Measurements from ENCODE around the gene SCTR.
A peak's percentile ranks its signal among the peaks of the same experiment; 100 is the strongest.

SCTR gene

DNA sequence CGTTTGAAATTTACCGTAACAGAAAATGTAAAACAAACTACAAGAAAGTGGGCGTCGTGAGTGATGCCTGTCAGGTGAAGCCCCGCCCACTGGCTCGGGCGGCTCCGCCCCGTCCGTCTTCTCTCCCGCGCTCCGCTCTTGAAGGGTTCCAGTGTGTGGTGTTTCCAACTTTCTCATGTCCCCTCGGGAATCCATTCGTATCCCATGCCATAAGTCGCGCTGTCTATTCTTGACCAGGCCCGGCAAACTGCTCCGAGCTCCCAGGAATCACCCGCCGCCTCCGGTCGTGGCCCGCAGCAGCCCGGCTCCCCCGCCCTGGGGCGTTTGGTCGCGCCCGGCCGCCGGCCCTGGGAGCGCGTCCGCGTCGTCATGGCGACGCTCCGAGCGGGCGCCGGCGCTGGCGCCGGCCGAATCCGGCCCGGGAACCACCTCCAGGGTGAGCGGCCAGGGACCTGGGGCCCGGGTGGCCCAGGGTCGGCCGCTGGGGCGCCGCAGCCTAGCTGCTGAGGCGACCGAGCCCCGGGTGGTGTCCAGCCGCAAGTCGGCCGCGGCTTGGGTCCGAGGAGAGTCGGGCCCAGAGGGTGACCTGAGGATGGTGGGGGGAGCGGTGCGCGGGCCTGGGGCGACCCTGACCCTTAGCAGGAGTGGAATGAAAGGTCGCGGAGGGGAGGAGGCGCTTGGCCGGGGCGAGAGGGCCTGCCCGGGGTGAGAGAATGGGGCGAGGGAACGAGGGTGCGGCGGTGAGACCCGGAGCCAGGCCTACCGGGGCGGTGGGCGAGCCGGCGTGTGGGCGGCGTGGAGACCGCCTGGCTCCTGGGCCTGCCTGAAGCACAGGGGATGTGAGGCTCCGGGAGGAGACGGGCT, 20.0 kb upstream of the SCTR start, which contains the start of gene CFAP221:
Gene CFAP221, plus strand, starts transcription at position 375 of the 864 bp plus-strand sequence. CDS start 1,683 bp downstream, outside the sequence.
- TF ChIP-seq CTCF (IDR thresholded peaks at IDR 0.05; ENCODE audit: insufficient read depth, missing control alignments) = no peak
- peak; percentile 56 for DNase-seq (ENCODE audit: insufficient read length, low spot score)
- no peak for FAIRE-seq

GRCh38 chr2:119541476-119541875, 17.2 kb upstream of the SCTR start:
- FAIRE-seq (no peak), DNase-seq (ENCODE audit: insufficient read length, low spot score) (no peak)
- TF ChIP-seq CTCF (IDR thresholded peaks at IDR 0.05; ENCODE audit: insufficient read depth, missing control alignments) = no peak

- no peak for DNase-seq (ENCODE audit: insufficient read length, low spot score)
- no peak for FAIRE-seq
- TF ChIP-seq CTCF (IDR thresholded peaks at IDR 0.05; ENCODE audit: insufficient read depth, missing control alignments) = no peak
Measured at GRCh38 chr2:119537792-119538191, 13.5 kb upstream of the SCTR start.

DNA sequence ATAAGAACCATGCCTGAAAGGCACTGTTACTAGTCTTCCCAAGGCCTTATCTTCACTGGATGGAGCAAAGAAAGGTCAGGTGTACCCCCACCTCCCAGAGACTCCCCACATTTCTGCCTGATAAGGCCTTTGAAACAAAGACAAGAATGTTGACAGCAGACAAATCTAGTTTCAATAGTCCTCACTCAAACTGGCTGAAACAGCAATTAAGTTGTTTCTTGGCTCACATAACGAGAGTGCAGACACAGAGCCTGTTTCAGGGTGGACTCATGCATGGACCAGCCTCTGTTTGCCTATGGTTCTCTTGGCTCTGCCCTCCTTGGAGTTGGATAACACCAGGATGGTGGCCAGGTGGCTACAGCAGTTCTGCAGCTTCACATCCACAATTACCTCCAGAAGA, 12.4 kb upstream of the SCTR start:
- TF ChIP-seq CTCF (IDR thresholded peaks at IDR 0.05; ENCODE audit: insufficient read depth, missing control alignments) = no peak
- DNase-seq (ENCODE audit: insufficient read length, low spot score) (no peak), FAIRE-seq (no peak)

DNA sequence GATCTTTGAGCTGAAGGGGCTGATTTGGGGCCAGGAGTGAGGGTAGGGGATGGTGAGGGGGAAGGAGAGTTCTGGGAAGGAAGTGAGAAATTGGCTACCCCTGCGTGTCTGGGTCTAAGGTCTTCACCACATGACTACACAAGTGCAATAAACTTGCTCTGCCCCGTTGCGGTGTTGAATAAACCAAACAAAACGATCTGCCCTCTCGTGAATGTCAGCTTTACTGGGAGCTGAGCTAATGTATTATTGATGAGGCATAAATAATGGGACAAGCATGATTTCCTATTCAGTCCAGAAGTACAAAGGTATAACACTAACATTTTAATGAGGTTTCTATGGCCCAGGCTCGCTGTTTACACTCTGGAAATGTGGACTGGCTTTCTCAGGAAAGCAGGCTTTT, 11.9 kb upstream of the SCTR start:
- TF ChIP-seq CTCF (IDR thresholded peaks at IDR 0.05; ENCODE audit: insufficient read depth, missing control alignments) = no peak
- DNase-seq (ENCODE audit: insufficient read length, low spot score) = no peak
- no peak for FAIRE-seq

- no peak for FAIRE-seq
- DNase-seq (ENCODE audit: insufficient read length, low spot score) = no peak
- no peak for TF ChIP-seq CTCF (IDR thresholded peaks at IDR 0.05; ENCODE audit: insufficient read depth, missing control alignments)
Measured at GRCh38 chr2:119533560-119533959, 9.3 kb upstream of the SCTR start.

DNA sequence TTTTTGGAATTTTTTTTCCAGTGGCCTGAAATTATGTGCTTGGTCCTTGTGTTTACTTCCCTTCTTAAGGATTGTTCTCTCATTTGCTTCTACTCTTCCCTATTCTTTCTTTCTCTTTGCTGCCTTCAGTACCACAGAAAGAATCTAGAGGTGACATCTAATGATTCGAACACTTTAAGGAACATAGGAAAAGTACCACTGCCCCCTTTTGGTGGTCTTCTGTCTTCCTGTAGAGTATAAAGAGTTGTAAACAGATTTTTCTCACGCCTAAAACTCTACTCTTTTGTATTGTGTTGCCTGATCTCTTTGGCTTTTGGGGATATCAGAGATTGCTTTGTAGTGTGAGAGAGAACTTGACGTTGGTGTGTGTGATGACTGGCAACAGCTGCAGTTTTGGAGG, 7.0 kb upstream of the SCTR start:
- FAIRE-seq = no peak
- TF ChIP-seq CTCF (IDR thresholded peaks at IDR 0.05; ENCODE audit: insufficient read depth, missing control alignments) = peak; percentile 15
- DNase-seq (ENCODE audit: insufficient read length, low spot score) = no peak

All from D721Med (cell line).